ENCODE data around the gene BEND3.
"Not testable (repeated sequence)": the region's sequence is repeated elsewhere in the genome, so short reads cannot be mapped to it uniquely, and the experiment has no call there.

The BEND3 gene

GRCh38 chr6:107121266-107121665 is 6.0 kb upstream of the BEND3 start:
- DNase-seq (ENCODE audit: low read depth), result no peak

GRCh38 chr6:107120404-107120803 is 5.1 kb upstream of the BEND3 start:
- DNase-seq (ENCODE audit: low read depth), result no peak

DNA sequence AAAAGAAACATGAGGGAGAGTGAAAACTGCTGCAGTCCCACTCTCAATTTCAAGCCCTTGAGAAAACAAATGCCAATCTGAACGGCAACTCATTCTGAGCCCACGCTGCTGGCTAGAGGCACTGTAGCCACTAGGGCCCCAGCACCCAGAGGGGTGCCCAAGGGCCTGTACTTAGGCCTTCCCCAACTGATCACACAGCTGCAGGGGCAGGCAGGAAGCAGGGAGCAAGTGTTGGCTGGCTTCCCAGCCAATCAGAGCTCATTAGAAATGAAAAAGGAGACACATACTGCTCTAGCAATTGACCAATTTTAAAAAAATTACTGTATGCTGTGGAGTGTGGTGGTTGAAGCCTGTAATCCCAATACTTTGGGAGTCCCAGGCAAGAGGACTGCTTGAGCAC is 3.7 kb upstream of the BEND3 start:
- DNase-seq (ENCODE audit: low read depth), result no peak

- DNase-seq (ENCODE audit: low read depth), result not testable (repeated sequence)
These were observed 3.2 kb upstream of the BEND3 start for GRCh38 chr6:107118540-107118939.

DNA sequence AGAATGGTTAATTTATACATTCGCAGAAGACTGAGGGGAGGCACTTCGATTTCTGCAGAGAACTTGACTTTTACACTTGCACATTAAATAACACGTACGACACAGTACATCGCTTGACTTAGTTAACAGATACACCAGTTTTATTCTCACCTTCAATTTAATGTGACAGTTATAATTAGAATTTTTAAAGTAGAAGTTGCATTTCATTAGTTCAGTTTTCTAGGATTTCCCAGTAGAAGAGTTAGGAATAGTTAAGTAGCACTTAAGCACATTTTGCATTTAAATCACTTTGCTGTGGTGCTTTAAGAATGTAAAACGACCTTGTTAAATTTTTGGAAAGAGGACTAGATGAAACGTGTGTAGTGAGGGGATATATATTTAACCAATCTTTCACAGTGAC is 1.6 kb upstream of the BEND3 start:
- no peak for DNase-seq (ENCODE audit: low read depth)

DNA sequence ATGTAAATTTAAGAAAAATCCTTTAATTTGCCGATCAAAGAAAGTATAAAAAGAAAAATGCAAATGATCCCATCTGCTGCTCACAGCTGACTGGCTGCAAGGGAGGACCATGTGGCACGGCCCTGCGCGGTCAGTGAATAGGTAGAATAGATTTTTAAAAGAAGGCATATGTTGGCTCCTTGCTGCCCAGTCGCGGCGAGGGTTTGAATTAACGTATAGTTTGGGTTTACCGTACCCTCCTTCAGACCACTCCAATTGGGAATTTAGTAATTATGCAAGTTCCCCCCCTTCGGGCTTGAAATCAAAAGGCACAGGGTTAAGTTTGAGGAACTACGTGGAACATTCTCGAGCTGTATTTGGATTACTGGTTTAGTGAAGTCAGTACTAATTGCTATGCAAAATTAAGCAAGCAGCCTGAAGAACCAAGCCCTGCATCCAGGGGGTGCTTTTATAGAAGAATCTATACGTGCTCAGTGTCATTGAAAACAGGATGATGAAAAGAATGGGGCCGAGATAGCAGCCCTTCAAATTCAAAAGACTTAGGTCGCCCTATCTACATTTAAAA is 1.1 kb upstream of the BEND3 start:
- DNase-seq (ENCODE audit: low read depth), result no peak

DNA sequence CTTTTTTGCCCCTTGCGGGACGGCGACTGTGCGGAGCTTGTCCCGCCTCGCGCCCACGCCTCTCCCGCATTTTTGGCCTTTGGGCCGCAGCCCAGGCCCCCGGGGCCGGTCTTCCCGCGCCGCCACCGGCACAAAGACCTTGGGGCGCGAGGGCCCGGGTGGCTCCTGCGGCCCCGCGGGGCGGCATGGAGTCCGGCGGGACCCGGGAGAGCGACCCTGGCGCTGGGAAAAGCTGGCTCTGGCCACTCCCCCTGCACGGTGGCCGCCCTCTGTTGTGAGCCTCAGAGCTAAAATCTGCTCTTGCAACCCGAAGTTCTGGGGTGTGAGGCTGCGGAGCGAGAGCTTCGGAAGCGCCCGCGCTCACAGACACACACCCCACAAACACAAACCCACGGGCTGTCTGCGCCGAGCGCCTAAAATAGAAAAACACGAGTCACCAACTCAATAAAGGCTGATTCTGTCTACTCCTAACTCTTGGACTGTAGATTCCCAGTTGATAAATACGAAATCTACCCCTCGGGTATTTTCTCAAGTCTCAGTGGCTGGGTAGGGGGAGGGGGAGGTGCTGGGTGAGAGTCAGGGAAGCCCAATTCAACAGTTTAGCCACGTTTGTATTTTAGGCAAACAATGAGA is 496 bp upstream of the BEND3 start:
- DNase-seq (ENCODE audit: low read depth), result no peak

DNA sequence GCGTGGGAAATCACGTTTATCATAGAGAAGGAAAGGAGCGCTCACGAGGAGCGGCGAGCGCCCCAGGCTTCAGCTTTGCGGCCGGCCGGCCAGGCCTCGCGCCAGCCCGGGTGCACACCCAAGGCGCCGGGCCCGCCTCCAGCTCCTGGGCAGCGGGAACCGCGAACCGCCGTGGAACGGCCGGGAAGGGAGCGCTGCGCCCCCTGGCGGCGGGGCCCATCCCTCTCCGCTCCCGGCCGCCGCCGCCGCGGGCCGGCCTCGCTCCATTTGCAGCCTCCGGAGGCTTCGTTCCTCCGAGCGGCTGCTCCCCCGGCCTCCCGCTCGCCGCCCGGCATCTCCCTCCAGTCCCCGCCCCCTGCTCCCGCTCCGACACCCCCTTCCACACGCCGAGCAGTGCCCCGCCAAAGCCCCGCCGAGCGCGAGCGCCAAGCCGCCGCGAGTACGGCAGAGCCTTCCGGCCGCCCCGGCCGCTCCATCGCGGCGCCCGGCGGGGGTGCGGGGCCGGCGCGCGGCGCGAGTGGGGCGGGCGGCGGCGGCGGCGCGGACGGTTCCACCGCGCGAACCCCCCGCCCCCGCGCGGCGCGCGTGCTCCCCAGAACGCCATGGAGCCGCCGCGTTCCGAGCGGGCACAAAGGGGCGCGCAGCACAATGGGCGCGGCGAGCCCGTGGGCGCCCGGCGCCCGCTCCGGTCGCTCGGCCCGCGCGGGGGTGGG is 946 bp downstream of the BEND3 start:
- peak; percentile 79 for DNase-seq (ENCODE audit: low read depth)

GRCh38 chr6:107110200-107110599 is 5.1 kb downstream of the BEND3 start:
- no peak for DNase-seq (ENCODE audit: low read depth)

- DNase-seq (ENCODE audit: low read depth), result no peak
These were observed 7.0 kb downstream of the BEND3 start for GRCh38 chr6:107108201-107108890.

DNA sequence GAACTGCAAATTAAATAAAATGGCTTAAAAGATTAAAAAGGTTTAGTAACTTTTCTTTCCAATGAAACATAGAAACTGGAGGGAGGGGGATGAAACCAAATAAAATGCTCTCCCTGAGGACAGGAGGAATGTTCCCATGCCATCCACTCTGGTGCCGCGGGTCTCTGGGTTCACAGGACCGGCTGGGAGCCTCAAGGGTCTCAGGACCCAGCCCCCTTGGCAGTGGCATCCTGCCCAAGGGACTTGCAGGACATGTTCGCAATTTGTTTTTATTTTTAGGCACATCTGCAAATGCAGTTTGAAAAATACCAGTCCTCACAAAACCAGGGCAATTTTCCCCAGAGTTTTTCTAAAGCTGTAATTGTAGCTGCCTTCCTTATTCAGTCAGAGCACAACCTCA is 7.5 kb downstream of the BEND3 start:
- no peak for DNase-seq (ENCODE audit: low read depth)

GRCh38 chr6:107106165-107106564 is 9.2 kb downstream of the BEND3 start:
- no peak for DNase-seq (ENCODE audit: low read depth)

DNA sequence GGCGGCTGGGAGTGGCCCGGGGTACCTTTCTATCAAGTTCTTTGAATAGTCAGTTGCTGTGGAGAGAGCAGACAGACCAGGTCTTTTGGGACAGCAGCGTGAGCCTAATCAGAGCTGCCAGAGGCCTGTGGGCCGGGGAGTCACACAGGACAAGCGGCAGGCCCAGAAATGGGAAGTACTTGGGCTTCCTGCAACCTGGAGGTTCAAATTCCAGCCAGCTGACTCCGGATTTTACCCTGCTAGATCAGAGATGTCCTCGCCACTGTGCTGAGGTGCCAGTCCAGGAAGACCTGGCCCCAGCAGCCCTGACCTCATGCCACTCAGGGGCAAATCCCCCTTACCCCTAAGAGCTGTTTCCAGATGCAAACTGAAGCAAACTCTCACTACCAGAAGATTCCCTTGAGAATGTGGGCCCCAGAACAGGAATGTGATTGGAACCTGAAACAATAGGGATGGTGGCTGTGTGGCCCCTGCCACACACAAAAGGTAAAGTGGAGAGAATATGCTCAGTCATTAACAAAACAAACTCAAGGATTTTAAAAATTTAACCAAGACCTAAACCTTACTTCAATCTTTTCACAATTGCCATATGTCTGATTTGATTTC is 9.7 kb downstream of the BEND3 start:
- DNase-seq (ENCODE audit: low read depth), result no peak

GRCh38 chr6:107103082-107103481 is 12.2 kb downstream of the BEND3 start:
- DNase-seq (ENCODE audit: low read depth), result no peak

DNA sequence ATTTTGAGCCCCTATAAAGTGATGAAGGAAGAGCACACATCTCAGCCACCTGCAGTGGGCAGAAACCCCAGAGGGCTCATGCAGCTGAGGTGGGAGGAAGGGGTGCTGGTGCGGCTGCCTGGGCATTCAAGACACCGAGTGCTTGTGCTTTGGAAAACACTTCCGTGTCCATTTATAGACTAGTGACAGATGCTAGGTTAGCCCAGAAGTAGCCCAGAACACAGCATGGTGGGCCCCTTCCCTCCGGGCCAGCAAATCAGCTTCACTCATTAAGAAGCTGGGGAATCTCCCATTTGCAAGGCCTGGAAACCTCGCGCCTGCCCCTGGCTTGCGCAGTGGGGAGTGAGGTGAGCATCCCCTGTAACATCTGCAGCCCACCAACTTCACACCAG is 12.9 kb downstream of the BEND3 start:
- no peak for DNase-seq (ENCODE audit: low read depth)

GRCh38 chr6:107101686-107102413 is 13.5 kb downstream of the BEND3 start:
- no peak for DNase-seq (ENCODE audit: low read depth)

- no peak for DNase-seq (ENCODE audit: low read depth)
These were observed 14.1 kb downstream of the BEND3 start for GRCh38 chr6:107101211-107101610.

- no peak for DNase-seq (ENCODE audit: low read depth)
These were observed 16.6 kb downstream of the BEND3 start for GRCh38 chr6:107098436-107099307.

GRCh38 chr6:107084459-107084858 is 30.9 kb downstream of the BEND3 start:
- DNase-seq (ENCODE audit: low read depth), result not testable (repeated sequence)

DNA sequence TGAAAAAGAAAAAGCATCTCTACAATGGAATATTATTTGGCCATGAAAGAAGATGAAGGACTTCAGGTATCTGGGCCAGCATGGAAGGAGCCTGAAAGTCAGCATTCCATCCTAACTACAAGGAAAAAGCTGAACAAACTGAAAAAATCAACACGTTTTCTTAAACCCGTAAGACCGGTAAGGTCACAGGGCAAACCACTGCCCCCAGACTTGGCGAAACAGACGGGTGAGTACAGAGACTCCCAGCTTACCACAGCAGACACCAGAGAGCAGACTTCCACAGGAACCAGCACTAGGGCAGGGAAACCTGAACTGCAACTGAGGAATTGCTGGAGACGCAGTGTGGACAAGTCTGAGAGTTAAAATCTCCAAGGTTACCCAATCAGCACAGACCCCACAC is 31.4 kb downstream of the BEND3 start:
- no peak for DNase-seq (ENCODE audit: low read depth)

Data from GM04504 (cell line).